OCI-LY1 (cell line): ENCODE measurements around the gene MTMR3.

ENCODE experiments used
- EZH2 ChIP-seq: fragments of 200-600 bp; sonication (generic), shearing (Covaris generic); IDR thresholded peaks from 2 replicates; pipeline ENCODE4 v1.8.0; 2017; ENCODE audit warnings: borderline replicate concordance, mixed run types, mild to moderate bottlenecking, antibody characterized with exemption, low read length, moderate library complexity, mixed read lengths
- TF ChIP-seq, protein P1 (sequence below): fragments of 200-600 bp; sonication (generic), shearing (Covaris generic); IDR thresholded peaks from 2 replicates; pipeline ENCODE4 v1.5.1; 2017; ENCODE audit warnings: mild to moderate bottlenecking, antibody characterized with exemption, low read length, moderate library complexity, mixed read lengths

DNA sequence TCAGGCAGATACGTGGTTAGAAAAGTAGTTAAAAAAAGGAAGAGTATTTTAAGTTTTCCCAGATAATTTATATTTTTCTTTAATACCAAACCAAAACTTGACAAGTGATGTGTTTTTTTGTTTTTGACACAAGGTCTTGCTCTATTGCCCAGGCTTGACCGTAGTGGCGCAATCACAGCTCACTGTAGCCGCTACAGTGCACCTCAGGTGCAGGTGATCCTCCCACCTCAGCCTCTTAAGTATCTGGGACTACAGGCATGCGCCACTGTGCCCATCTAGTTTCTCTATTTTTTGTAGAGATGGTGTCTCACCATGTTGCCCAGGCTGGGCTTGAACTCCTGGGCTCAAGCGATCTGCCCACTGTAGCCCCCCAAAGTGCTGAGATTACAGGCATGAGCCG lies 92.5 kb downstream of the MTMR3 start:
- TF ChIP-seq, protein P1, sequence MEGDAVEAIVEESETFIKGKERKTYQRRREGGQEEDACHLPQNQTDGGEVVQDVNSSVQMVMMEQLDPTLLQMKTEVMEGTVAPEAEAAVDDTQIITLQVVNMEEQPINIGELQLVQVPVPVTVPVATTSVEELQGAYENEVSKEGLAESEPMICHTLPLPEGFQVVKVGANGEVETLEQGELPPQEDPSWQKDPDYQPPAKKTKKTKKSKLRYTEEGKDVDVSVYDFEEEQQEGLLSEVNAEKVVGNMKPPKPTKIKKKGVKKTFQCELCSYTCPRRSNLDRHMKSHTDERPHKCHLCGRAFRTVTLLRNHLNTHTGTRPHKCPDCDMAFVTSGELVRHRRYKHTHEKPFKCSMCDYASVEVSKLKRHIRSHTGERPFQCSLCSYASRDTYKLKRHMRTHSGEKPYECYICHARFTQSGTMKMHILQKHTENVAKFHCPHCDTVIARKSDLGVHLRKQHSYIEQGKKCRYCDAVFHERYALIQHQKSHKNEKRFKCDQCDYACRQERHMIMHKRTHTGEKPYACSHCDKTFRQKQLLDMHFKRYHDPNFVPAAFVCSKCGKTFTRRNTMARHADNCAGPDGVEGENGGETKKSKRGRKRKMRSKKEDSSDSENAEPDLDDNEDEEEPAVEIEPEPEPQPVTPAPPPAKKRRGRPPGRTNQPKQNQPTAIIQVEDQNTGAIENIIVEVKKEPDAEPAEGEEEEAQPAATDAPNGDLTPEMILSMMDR = no peak
- no peak for TF ChIP-seq EZH2
